Gastrocnemius medialis (tissue), 4 donors: Measurements from ENCODE around the gene ARL4D.

Experiments
- POLR2A ChIP-seq, 2 donors: fragments of 450-650 bp; IDR thresholded peaks; one replicate each; pipeline ENCODE4 v1.6.1; 2017; ENCODE audit warnings: antibody characterized with exemption in 2 of 2, mild to moderate bottlenecking in 2 of 2, moderate library complexity in 2 of 2
- TF ChIP-seq, protein P1 (sequence below), 5 experiments: fragments of 450-650 bp in 3 of 5; fragments of 200-600 bp in 2 of 5; sonication (generic) in 2 of 5; IDR thresholded peaks in 4 of 5; conservative IDR thresholded peaks in 1 of 5; 1 replicate in 4 of 5; 2 replicates in 1 of 5; pipeline ENCODE4 v1.5.1; 2016 to 2019; ENCODE audit warnings: antibody characterized with exemption in 5 of 5, mild to moderate bottlenecking in 3 of 5, moderate library complexity in 3 of 5

DNA sequence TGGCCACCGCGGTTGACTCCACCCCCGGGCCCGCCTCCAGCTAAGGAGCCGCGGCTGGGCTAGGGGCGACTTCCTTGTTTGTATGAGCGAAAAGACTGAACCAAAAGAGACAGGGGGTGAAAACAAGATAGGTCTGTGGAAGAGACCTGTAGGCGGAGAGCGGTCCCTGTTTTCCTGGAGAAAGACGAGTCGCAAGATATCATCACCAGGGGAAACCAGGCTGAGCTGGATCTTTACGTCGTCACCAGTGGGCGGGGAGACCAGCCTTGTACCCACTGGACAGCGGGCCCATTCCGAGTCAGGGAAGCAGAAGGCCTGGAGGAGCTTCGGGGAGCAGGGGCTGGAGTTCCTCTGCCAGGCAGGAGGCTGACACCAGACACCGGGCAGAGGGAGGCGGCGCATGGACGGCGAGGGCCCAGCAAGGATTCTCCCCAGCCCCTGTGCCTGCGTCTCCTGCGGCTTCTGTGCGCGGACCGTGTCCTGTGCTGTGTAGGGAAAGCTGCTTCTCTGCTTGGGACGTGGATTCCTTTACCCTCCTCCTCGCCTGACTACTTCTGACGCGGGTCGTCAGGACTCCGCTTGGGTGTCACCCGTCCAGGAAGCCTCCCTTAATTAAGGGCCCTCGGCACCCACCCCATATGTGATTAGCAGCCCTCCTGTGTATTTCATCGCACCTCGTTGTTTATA, 10.3 kb upstream of the ARL4D start:
- TF ChIP-seq, protein P1, sequence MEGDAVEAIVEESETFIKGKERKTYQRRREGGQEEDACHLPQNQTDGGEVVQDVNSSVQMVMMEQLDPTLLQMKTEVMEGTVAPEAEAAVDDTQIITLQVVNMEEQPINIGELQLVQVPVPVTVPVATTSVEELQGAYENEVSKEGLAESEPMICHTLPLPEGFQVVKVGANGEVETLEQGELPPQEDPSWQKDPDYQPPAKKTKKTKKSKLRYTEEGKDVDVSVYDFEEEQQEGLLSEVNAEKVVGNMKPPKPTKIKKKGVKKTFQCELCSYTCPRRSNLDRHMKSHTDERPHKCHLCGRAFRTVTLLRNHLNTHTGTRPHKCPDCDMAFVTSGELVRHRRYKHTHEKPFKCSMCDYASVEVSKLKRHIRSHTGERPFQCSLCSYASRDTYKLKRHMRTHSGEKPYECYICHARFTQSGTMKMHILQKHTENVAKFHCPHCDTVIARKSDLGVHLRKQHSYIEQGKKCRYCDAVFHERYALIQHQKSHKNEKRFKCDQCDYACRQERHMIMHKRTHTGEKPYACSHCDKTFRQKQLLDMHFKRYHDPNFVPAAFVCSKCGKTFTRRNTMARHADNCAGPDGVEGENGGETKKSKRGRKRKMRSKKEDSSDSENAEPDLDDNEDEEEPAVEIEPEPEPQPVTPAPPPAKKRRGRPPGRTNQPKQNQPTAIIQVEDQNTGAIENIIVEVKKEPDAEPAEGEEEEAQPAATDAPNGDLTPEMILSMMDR (IDR thresholded peaks at IDR 0.05 in 4 of 5, conservative IDR thresholded peaks at IDR 0.05 in 1 of 5): no peak
- TF ChIP-seq POLR2A (IDR thresholded peaks at IDR 0.05): peak; percentile 92 to 97
